ENCODE results near the gene IFITM2.

The IFITM2 gene

GRCh38 chr11:334264-334994 is 26.8 kb downstream of the IFITM2 start:
- peaks cover 66% of the 10 kb centered on the region for H3K4me1 ChIP-seq (ENCODE audit: insufficient read depth, low read length, poor library complexity, severe bottlenecking)
- peak overlapping the region; percentile 96 for H3K9ac ChIP-seq (ENCODE audit: low read depth, low read length, poor library complexity, severe bottlenecking)
- peaks cover 31% of the 10 kb centered on the region for H3F3A ChIP-seq (ENCODE audit: low read depth)
- H4K20me1 ChIP-seq (ENCODE audit: insufficient read depth, low read length, poor library complexity, severe bottlenecking) = no peaks in the 10 kb centered on the region
- H3K9me3 ChIP-seq (ENCODE audit: insufficient read depth, low read depth, low read length) = no peaks in the 10 kb centered on the region
- no peaks in the 10 kb centered on the region for H3K36me3 ChIP-seq (ENCODE audit: insufficient read depth, low read length)
- H3K9me2 ChIP-seq (replicated peaks; ENCODE audit: low read depth, low read length) = no peaks in the 10 kb centered on the region
- peak overlapping the region; percentile 82 for H3K4me2 ChIP-seq (ENCODE audit: low read depth, low read length, poor library complexity, severe bottlenecking)
- peak overlapping the region; percentile 21 for H3K4me3 ChIP-seq (ENCODE audit: low read length, poor library complexity, severe bottlenecking)
- H3K27me3 ChIP-seq (ENCODE audit: insufficient read depth, low read length, poor library complexity, severe bottlenecking) = no peaks in the 10 kb centered on the region
- TF ChIP-seq CTCF (conservative IDR thresholded peaks at IDR 0.05; ENCODE audit: low read length) = no peak
- no peak overlapping the region for H2AFZ ChIP-seq (ENCODE audit: low read length)
- peaks cover 47% of the 10 kb centered on the region for H3K79me2 ChIP-seq (ENCODE audit: insufficient read depth, low read length)

- H3K9ac ChIP-seq (ENCODE audit: low read depth, low read length, poor library complexity, severe bottlenecking) = peak overlapping the region; percentile 58
- H3K4me2 ChIP-seq (ENCODE audit: low read depth, low read length, poor library complexity, severe bottlenecking) = peak overlapping the region; percentile 58
Measured at GRCh38 chr11:335779-336658, 28.4 kb downstream of the IFITM2 start.

GRCh38 chr11:336659-337198 is 29.1 kb downstream of the IFITM2 start:
- H3K4me1 ChIP-seq (ENCODE audit: insufficient read depth, low read length, poor library complexity, severe bottlenecking) = peaks cover 74% of the 10 kb centered on the region
- H3F3A ChIP-seq (ENCODE audit: low read depth) = peaks cover 12% of the 10 kb centered on the region
- TF ChIP-seq CTCF (conservative IDR thresholded peaks at IDR 0.05; ENCODE audit: low read length) (no peak), EZH2phosphoT487 (IDR thresholded peaks at IDR 0.05; ENCODE audit: borderline replicate concordance) (no peak)
- peak overlapping the region; percentile 58 for H3K9ac ChIP-seq (ENCODE audit: low read depth, low read length, poor library complexity, severe bottlenecking)
- H3K4me2 ChIP-seq (ENCODE audit: low read depth, low read length, poor library complexity, severe bottlenecking) = peak overlapping the region; percentile 58
- H2AFZ ChIP-seq (ENCODE audit: low read length) = no peak overlapping the region
- no peaks in the 10 kb centered on the region for H4K20me1 ChIP-seq (ENCODE audit: insufficient read depth, low read length, poor library complexity, severe bottlenecking)
- H3K9me2 ChIP-seq (replicated peaks; ENCODE audit: low read depth, low read length) = no peaks in the 10 kb centered on the region
- H3K27me3 ChIP-seq (ENCODE audit: insufficient read depth, low read length, poor library complexity, severe bottlenecking) = no peaks in the 10 kb centered on the region
- no peaks in the 10 kb centered on the region for H3K9me3 ChIP-seq (ENCODE audit: insufficient read depth, low read depth, low read length)
- H3K4me3 ChIP-seq (ENCODE audit: low read length, poor library complexity, severe bottlenecking) = no peak overlapping the region
- H3K36me3 ChIP-seq (ENCODE audit: insufficient read depth, low read length) = no peaks in the 10 kb centered on the region
- H3K79me2 ChIP-seq (ENCODE audit: insufficient read depth, low read length) = peaks cover 44% of the 10 kb centered on the region

More at GRCh38 chr11:335779-336658, 28.4 kb downstream of the IFITM2 start:
- Histone ChIP-seq H3K79me2 (ENCODE audit: insufficient read depth, low read length) (peaks cover 47% of the 10 kb centered on the region), H3K36me3 (ENCODE audit: insufficient read depth, low read length) (no peaks in the 10 kb centered on the region), H3K9me2 (replicated peaks; ENCODE audit: low read depth, low read length) (no peaks in the 10 kb centered on the region), H3F3A (ENCODE audit: low read depth) (peaks cover 19% of the 10 kb centered on the region), H3K4me1 (ENCODE audit: insufficient read depth, low read length, poor library complexity, severe bottlenecking) (peaks cover 70% of the 10 kb centered on the region), H3K27me3 (ENCODE audit: insufficient read depth, low read length, poor library complexity, severe bottlenecking) (no peaks in the 10 kb centered on the region), H2AFZ (ENCODE audit: low read length) (no peak overlapping the region), H3K9me3 (ENCODE audit: insufficient read depth, low read depth, low read length) (no peaks in the 10 kb centered on the region), H4K20me1 (ENCODE audit: insufficient read depth, low read length, poor library complexity, severe bottlenecking) (no peaks in the 10 kb centered on the region), H3K4me3 (ENCODE audit: low read length, poor library complexity, severe bottlenecking) (peak overlapping the region; percentile 40)
- TF ChIP-seq EZH2phosphoT487 (IDR thresholded peaks at IDR 0.05; ENCODE audit: borderline replicate concordance) (no peak), CTCF (conservative IDR thresholded peaks at IDR 0.05; ENCODE audit: low read length) (no peak)
